B cell (primary cell): ENCODE data around the gene NOC2L. TPM values are rescaled to one million over a fixed set of nuclear protein-coding genes. Genes with fewer than 3 reads are reported as not detected.

ENCODE experiments used
- ATAC-seq: fragments of 200-7000 bp; cut with Tn5 transposase; one replicate; pipeline ENCODE4 v1.10.0; 2021; ENCODE audit warnings: low read depth, mild to moderate bottlenecking, moderate number of reproducible peaks, moderate library complexity
- CTCF ChIA-PET: fragments of 350-600 bp; sonication (Branson Sonifier 250); formaldehyde crosslinking; loops from one replicate; lab custom pipeline; 2021; ENCODE audit warnings: antibody characterized with exemption, inconsistent platforms; lab: Charles Lee
- POLR2A ChIA-PET: fragments of 350-600 bp; sonication (Branson Sonifier 250); formaldehyde crosslinking; loops from one replicate; lab custom pipeline; 2021; ENCODE audit warnings: antibody characterized with exemption; lab: Charles Lee
- DNase-seq: peaks from one replicate; pipeline ENCODE4 v3.0.0; 2013
- H2AFZ ChIP-seq: 2 replicates; pipeline ENCODE4 v1.6.1; 2012; ENCODE audit warnings: mild to moderate bottlenecking, low read depth, low read length; ENCODE audit not compliant: insufficient read depth, poor library complexity, severe bottlenecking
- H3K27ac ChIP-seq, 2 donors: 1 replicate in 1 of 2; 2 replicates in 1 of 2; pipeline ENCODE4 v1.5.1; 2012 to 2013; ENCODE audit warnings: low read length in 2 of 2, mild to moderate bottlenecking in 2 of 2, moderate library complexity in 1 of 2
- H3K27me3 ChIP-seq, 4 experiments: fragments of 200-600 bp in 1 of 4; sonication (generic) in 1 of 4; replicated peaks in 1 of 4; 1 replicate in 2 of 4; 2 replicates in 2 of 4; pipeline versions ENCODE4 v1.6.1 to v1.7.0; 2013 to 2016; ENCODE audit warnings: low read length in 3 of 4, mild to moderate bottlenecking in 2 of 4, mixed read lengths in 1 of 4, moderate library complexity in 1 of 4; ENCODE audit not compliant: insufficient read depth in 4 of 4, control insufficient read depth in 3 of 4; ENCODE audit errors: control extremely low read depth in 1 of 4
- H3K36me3 ChIP-seq, 2 experiments: replicated peaks in 1 of 2; 1 replicate in 1 of 2; 2 replicates in 1 of 2; pipeline versions ENCODE4 v1.6.1 to v1.7.1; 2013; ENCODE audit warnings: low read length in 1 of 2; ENCODE audit not compliant: insufficient read depth in 2 of 2, control insufficient read depth in 1 of 2; ENCODE audit errors: control extremely low read depth in 1 of 2, extremely low read depth in 1 of 2
- H3K4me1 ChIP-seq, 2 donors: fragments of 200-600 bp in 1 of 2; sonication (generic) in 1 of 2; 1 replicate in 1 of 2; 2 replicates in 1 of 2; pipeline versions ENCODE4 v1.5.1 to v1.6.1; 2013 to 2017; ENCODE audit warnings: low read length in 2 of 2; ENCODE audit not compliant: control insufficient read depth in 2 of 2, insufficient read depth in 2 of 2
- H3K4me2 ChIP-seq: replicated peaks from 2 replicates; pipeline ENCODE3; 2012; ENCODE audit warnings: mild to moderate bottlenecking, low read depth, low read length; ENCODE audit not compliant: poor library complexity, severe bottlenecking
- H3K4me3 ChIP-seq, 5 experiments: fragments of 200-600 bp in 1 of 5; sonication (generic) in 1 of 5; 1 replicate in 3 of 5; 2 replicates in 2 of 5; pipeline versions ENCODE4 v1.5.1 to v1.7.0; 2011 to 2016; ENCODE audit warnings: low read length in 4 of 5, mild to moderate bottlenecking in 4 of 5, low read depth in 2 of 5, control low read depth in 1 of 5, moderate library complexity in 1 of 5; ENCODE audit not compliant: insufficient read depth in 1 of 5; ENCODE audit errors: control extremely low read depth in 1 of 5, extremely low read depth in 1 of 5
- H3K79me2 ChIP-seq: fragments of 200-600 bp; sonication (generic); one replicate; pipeline ENCODE4 v1.6.0; 2016; ENCODE audit warnings: low read length; ENCODE audit not compliant: control insufficient read depth, insufficient read depth
- H3K9ac ChIP-seq: fragments of 200-600 bp; sonication (generic); 2 replicates; pipeline ENCODE4 v1.6.1; 2017; ENCODE audit warnings: mild to moderate bottlenecking, low read length, moderate library complexity
- H3K9me3 ChIP-seq, 3 donors: one replicate each; pipeline versions ENCODE4 v1.6.1 to v1.7.1; 2013; ENCODE audit warnings: low read length in 2 of 3; ENCODE audit not compliant: control insufficient read depth in 2 of 3, insufficient read depth in 1 of 3; ENCODE audit errors: control extremely low read depth in 1 of 3
- H4K20me1 ChIP-seq: 2 replicates; pipeline ENCODE4 v1.6.0; 2012; ENCODE audit warnings: mild to moderate bottlenecking, low read length; ENCODE audit not compliant: insufficient read depth, control insufficient read depth, poor library complexity, severe bottlenecking
- H3K27ac Mint-ChIP-seq: one replicate; pipeline ENCODE4 v1.8.0; 2021; ENCODE audit warnings: mixed read lengths
- H3K27me3 Mint-ChIP-seq: one replicate; pipeline ENCODE4 v1.8.0; 2021; ENCODE audit warnings: mixed read lengths
- H3K4me1 Mint-ChIP-seq: one replicate; pipeline ENCODE4 v1.8.0; 2021; ENCODE audit warnings: mixed read lengths
- H3K4me3 Mint-ChIP-seq: one replicate; pipeline ENCODE4 v1.8.0; 2021; ENCODE audit warnings: mixed read lengths
- H3K9me3 Mint-ChIP-seq: one replicate; pipeline ENCODE4 v1.8.0; 2022; ENCODE audit warnings: mixed read lengths; ENCODE audit not compliant: insufficient read depth
- EZH2 ChIP-seq: IDR thresholded peaks from 2 replicates; pipeline ENCODE4 v1.6.1; 2012; ENCODE audit warnings: borderline replicate concordance, low read depth, mild to moderate bottlenecking, moderate library complexity, low read length; ENCODE audit not compliant: insufficient read depth, poor library complexity, severe bottlenecking
- WGBS: methylation state at CpG from one replicate; pipeline ENCODE4 v1.1.5; 2013; ENCODE audit warnings: missing lambda C conversion rate; ENCODE audit not compliant: insufficient coverage; 5-methylcytosine and 5-hydroxymethylcytosine counted together
- intact Hi-C: fragments of 100-400 bp; cut with micrococcal nuclease; formaldehyde crosslinking; loops from one replicate; pipeline ENCODE4 v1.10.0; 2022
- polyA plus RNA-seq: library from polyadenylated mRNA; depleted of rRNA; stranded (reverse); fragments of >200 nt; gene quantifications from 2 replicates; pipeline ENCODE4 v1.2.3, GENCODE V29; 2012
- total RNA-seq, 2 donors: library from RNA; stranded (reverse); fragments of 120-200 nt in 1 of 2; gene quantifications; 1 replicate in 1 of 2; 2 replicates in 1 of 2; pipeline versions ENCODE4 v1.2.3 to v1.2.4, GENCODE V29; 2013 to 2022
- TF ChIP-seq, protein P1 (sequence below): fragments of 200-600 bp; IDR thresholded peaks from one replicate; pipeline ENCODE4 v1.8.0; 2022; ENCODE audit warnings: antibody characterized with exemption, mild to moderate bottlenecking

NOC2L gene
- total and polyA plus RNA-seq, 2 donors (not counting 1 experiment from before 2014, with no cell fraction given) = 48.0 to 64.1 TPM

DNA sequence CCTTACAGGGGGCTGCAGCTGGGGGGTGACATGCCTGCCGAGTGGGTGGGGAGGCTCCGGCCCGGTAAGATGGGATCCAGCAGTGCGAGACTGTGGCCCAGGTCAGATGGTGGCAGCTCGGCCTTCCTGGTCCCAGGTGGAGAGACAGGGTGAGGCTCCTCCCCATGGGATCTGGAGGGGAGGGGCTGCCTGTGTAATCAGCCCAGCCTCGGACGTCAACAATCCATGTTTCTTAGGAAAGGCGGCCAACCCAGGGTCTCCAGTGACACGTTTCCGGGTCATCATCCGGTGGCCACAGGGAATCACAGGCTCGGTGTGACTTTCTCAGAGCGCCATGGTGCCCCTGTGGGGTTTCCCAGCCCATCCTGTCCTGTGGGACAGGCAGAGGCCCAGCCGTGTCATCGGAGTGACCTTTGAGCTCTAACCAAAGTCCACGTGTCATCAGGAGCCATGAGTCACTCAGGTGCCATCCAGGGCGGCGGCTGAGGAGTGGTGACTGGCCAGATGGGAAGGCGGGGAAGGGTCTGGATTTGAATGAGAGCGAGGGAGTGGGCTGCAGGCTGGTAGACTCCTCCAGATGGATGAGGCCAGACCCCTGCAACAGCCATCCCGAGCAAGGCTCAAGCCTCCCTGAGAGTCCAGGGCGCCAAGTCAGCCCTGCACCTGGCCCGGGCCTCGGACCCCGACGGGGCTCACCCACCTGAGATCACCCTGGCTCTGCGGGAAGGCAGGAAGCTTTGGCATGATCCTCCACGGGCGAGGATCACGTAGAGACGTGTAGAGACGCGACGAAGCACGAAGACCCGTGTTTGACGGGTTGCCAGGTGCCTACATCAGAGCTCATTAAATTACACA lies 47.5 kb upstream of the NOC2L start:
- WGBS = 92% methylated on average over 37 of the region's 37 CpGs
- H3K36me3 ChIP-seq = no peaks in the 10 kb centered on the region
- CTCF ChIA-PET = interaction anchor here (1.0 to 1.4 kb wide), 2 partner anchors 9 to 22 kb away, joined by 3 to 4 read pairs; no protein-coding TSS in a partner anchor
- TF ChIP-seq, protein P1, sequence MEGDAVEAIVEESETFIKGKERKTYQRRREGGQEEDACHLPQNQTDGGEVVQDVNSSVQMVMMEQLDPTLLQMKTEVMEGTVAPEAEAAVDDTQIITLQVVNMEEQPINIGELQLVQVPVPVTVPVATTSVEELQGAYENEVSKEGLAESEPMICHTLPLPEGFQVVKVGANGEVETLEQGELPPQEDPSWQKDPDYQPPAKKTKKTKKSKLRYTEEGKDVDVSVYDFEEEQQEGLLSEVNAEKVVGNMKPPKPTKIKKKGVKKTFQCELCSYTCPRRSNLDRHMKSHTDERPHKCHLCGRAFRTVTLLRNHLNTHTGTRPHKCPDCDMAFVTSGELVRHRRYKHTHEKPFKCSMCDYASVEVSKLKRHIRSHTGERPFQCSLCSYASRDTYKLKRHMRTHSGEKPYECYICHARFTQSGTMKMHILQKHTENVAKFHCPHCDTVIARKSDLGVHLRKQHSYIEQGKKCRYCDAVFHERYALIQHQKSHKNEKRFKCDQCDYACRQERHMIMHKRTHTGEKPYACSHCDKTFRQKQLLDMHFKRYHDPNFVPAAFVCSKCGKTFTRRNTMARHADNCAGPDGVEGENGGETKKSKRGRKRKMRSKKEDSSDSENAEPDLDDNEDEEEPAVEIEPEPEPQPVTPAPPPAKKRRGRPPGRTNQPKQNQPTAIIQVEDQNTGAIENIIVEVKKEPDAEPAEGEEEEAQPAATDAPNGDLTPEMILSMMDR = no peak
- TF ChIP-seq EZH2 = no peak
- no peak overlapping the region for H3K4me3 ChIP-seq
- H3K79me2 ChIP-seq = no peaks in the 10 kb centered on the region
- intact Hi-C loops = no loop called here
- H2AFZ ChIP-seq = no peak overlapping the region
- Mint-ChIP-seq H3K27me3 (peaks cover 28% of the 10 kb centered on the region), H3K4me3 (no peak overlapping the region), H3K27ac (no peak overlapping the region), H3K4me1 (peaks cover 15% of the 10 kb centered on the region), H3K9me3 (no peaks in the 10 kb centered on the region)
- peaks cover 0 to 13% (median 0%) of the 10 kb centered on the region in 3 donors for H3K9me3 ChIP-seq
- DNase-seq = peak; percentile 26
- no peak overlapping the region for H3K27ac ChIP-seq
- POLR2A ChIA-PET = no interaction called here
- H4K20me1 ChIP-seq = no peaks in the 10 kb centered on the region
- no peak overlapping the region for H3K4me2 ChIP-seq
- peaks cover 12 to 23% of the 10 kb centered on the region in 2 donors for H3K4me1 ChIP-seq
- ATAC-seq = no peak
- peaks cover 0 to 50% (median 32%) of the 10 kb centered on the region in 4 experiments for H3K27me3 ChIP-seq
- no peak overlapping the region for H3K9ac ChIP-seq

GRCh38 chr1:1005774-1006304 lies 46.8 kb upstream of the NOC2L start:
- H3K4me3 Mint-ChIP-seq = no peak overlapping the region
- peaks cover 0 to 57% (median 35%) of the 10 kb centered on the region in 4 experiments for H3K27me3 ChIP-seq

More at GRCh38 chr1:1005774-1006304, 46.8 kb upstream of the NOC2L start:
- DNase-seq = no peak
- Histone ChIP-seq H2AFZ (no peak overlapping the region), H3K4me3 (no peak overlapping the region), H3K36me3 (no peaks in the 10 kb centered on the region), H3K9ac (no peak overlapping the region), H4K20me1 (no peaks in the 10 kb centered on the region), H3K9me3 (peaks cover 0 to 17% (median 0%) of the 10 kb centered on the region in 3 donors), H3K4me1 (peaks cover 19 to 30% of the 10 kb centered on the region in 2 donors), H3K27ac (no peak overlapping the region), H3K4me2 (no peak overlapping the region), H3K79me2 (no peaks in the 10 kb centered on the region)
- intact Hi-C loops = no loop called here
- peaks cover 19% of the 10 kb centered on the region for H3K4me1 Mint-ChIP-seq
- no peak for TF ChIP-seq EZH2
- TF ChIP-seq, protein P1 = no peak
- ChIA-PET CTCF (interaction anchor here (1.0 to 1.4 kb wide), 2 partner anchors 9 to 21 kb away, joined by 3 to 4 read pairs; no protein-coding TSS in a partner anchor), POLR2A (no interaction called here)
- H3K27ac Mint-ChIP-seq = no peak overlapping the region
- H3K9me3 Mint-ChIP-seq = no peaks in the 10 kb centered on the region
- no peak for ATAC-seq
- 83% methylated on average over 23 of the region's 23 CpGs for WGBS
- H3K27me3 Mint-ChIP-seq = peaks cover 28% of the 10 kb centered on the region
